IMR-90 (cell line): ENCODE results near the gene METTL2A. TPM values are rescaled to one million over a fixed set of nuclear protein-coding genes. Genes with fewer than 3 reads are reported as not detected.

Experiments
- ATAC-seq: fragments of 200-7000 bp; cut with Tn5 transposase; 2 replicates; pipeline ENCODE4 v1.9.1; 2020; ENCODE audit warnings: low read depth, mild to moderate bottlenecking, moderate library complexity
- BruUV-seq: library from RNA; stranded (reverse); fragments of 400-500 nt; replicated peaks from 2 replicates; lab custom pipeline; 2021; lab: Mats Ljungman, UMichigan
- CTCF ChIA-PET: fragments of 300-600 bp; formaldehyde crosslinking; extraction: SDS; loops from one replicate; lab custom pipeline; 2021; ENCODE audit warnings: antibody characterized with exemption; lab: Yijun Ruan, JAX
- POLR2A ChIA-PET: fragments of 300-600 bp; sonication (Branson Sonifier 250); formaldehyde crosslinking; loops from one replicate; lab custom pipeline; 2022; ENCODE audit warnings: antibody characterized with exemption; ENCODE audit not compliant: unreplicated experiment; lab: Charles Lee
- DNase-seq: peaks from one replicate; pipeline ENCODE4 v3.0.0; 2013
- H2AFZ ChIP-seq: replicated peaks from 2 replicates; pipeline ENCODE3; 2013; ENCODE audit warnings: low read length, mild to moderate bottlenecking; ENCODE audit not compliant: poor library complexity
- H2AK5ac ChIP-seq: 2 replicates; pipeline ENCODE4 v1.6.1; 2013; ENCODE audit warnings: low read depth, low read length, inconsistent platforms
- H2AK9ac ChIP-seq: replicated peaks from 2 replicates; pipeline ENCODE3; 2013; ENCODE audit warnings: mild to moderate bottlenecking, low read depth, low read length, moderate library complexity; ENCODE audit not compliant: poor library complexity
- H2BK120ac ChIP-seq: 2 replicates; pipeline ENCODE4 v1.6.1; 2013; ENCODE audit warnings: low read depth, low read length, inconsistent platforms
- H2BK15ac ChIP-seq: 3 replicates; pipeline ENCODE4 v1.6.1; 2013; ENCODE audit warnings: low read depth, low read length, inconsistent platforms
- H2BK20ac ChIP-seq: 2 replicates; pipeline ENCODE4 v1.6.1; 2013; ENCODE audit warnings: low read depth, mild to moderate bottlenecking, inconsistent platforms, low read length, moderate library complexity
- H2BK5ac ChIP-seq: 2 replicates; pipeline ENCODE4 v1.6.1; 2013; ENCODE audit warnings: mild to moderate bottlenecking, low read depth, low read length, inconsistent platforms; ENCODE audit not compliant: poor library complexity, severe bottlenecking
- H3K14ac ChIP-seq: replicated peaks from 2 replicates; pipeline ENCODE4 v1.6.1; 2013; ENCODE audit warnings: low read depth, low read length, inconsistent platforms
- H3K18ac ChIP-seq: 2 replicates; pipeline ENCODE4 v1.6.1; 2013; ENCODE audit warnings: low read depth, low read length, control low read depth
- H3K23ac ChIP-seq: 2 replicates; pipeline ENCODE4 v1.6.1; 2013; ENCODE audit warnings: low read depth, low read length, inconsistent platforms
- H3K27ac ChIP-seq: 2 replicates; pipeline ENCODE4 v1.5.1; 2013; ENCODE audit warnings: mild to moderate bottlenecking, control low read depth, low read length; ENCODE audit not compliant: insufficient read depth
- H3K27me3 ChIP-seq: 2 replicates; pipeline ENCODE4 v1.6.1; 2013; ENCODE audit warnings: low read length; ENCODE audit not compliant: control insufficient read depth, insufficient read depth
- H3K36me3 ChIP-seq: 2 replicates; pipeline ENCODE4 v1.6.1; 2013; ENCODE audit warnings: low read length, mixed read lengths; ENCODE audit not compliant: control insufficient read depth, insufficient read depth
- H3K4ac ChIP-seq: 2 replicates; pipeline ENCODE4 v1.6.1; 2013; ENCODE audit warnings: low read depth, low read length, inconsistent platforms
- H3K4me1 ChIP-seq: 2 replicates; pipeline ENCODE4 v1.6.1; 2013; ENCODE audit warnings: low read length, mixed read lengths; ENCODE audit not compliant: control insufficient read depth, insufficient read depth
- H3K4me2 ChIP-seq: 2 replicates; pipeline ENCODE4 v1.6.1; 2013; ENCODE audit warnings: low read depth, mild to moderate bottlenecking, control low read depth, low read length, moderate library complexity
- H3K4me3 ChIP-seq: 2 replicates; pipeline ENCODE4 v1.5.1; 2013; ENCODE audit warnings: low read depth, mild to moderate bottlenecking, control low read depth, low read length, moderate library complexity; ENCODE audit not compliant: insufficient read depth
- H3K56ac ChIP-seq: 2 replicates; pipeline ENCODE4 v1.6.1; 2013; ENCODE audit warnings: low read length, inconsistent platforms; ENCODE audit not compliant: insufficient read depth; ENCODE audit errors: extremely low read depth
- H3K79me1 ChIP-seq, 2 experiments: 2 replicates each; pipeline ENCODE4 v1.6.1; 2013; ENCODE audit warnings: low read length in 2 of 2, inconsistent platforms in 1 of 2, low read depth in 1 of 2
- H3K9ac ChIP-seq: 2 replicates; pipeline ENCODE4 v1.6.1; 2013; ENCODE audit warnings: low read depth, low read length, control low read depth
- H3K9me1 ChIP-seq: 2 replicates; pipeline ENCODE4 v1.6.1; 2013; ENCODE audit warnings: low read length, inconsistent platforms; ENCODE audit not compliant: insufficient read depth
- H3K9me3 ChIP-seq: 2 replicates; pipeline ENCODE4 v1.6.1; 2013; ENCODE audit warnings: low read length; ENCODE audit not compliant: control insufficient read depth, insufficient read depth
- H4K20me1 ChIP-seq: 2 replicates; pipeline ENCODE4 v1.6.1; 2013; ENCODE audit warnings: low read length, inconsistent platforms; ENCODE audit not compliant: insufficient read depth
- H4K5ac ChIP-seq: 2 replicates; pipeline ENCODE4 v1.6.1; 2013; ENCODE audit warnings: mild to moderate bottlenecking, low read depth, low read length, control low read depth
- H4K8ac ChIP-seq, 2 experiments: 2 replicates each; pipeline ENCODE4 v1.6.1; 2013; ENCODE audit warnings: low read depth in 2 of 2, low read length in 2 of 2, control low read depth in 1 of 2, inconsistent platforms in 1 of 2
- H4K91ac ChIP-seq: 2 replicates; pipeline ENCODE4 v1.6.1; 2013; ENCODE audit warnings: low read depth, low read length, inconsistent platforms; ENCODE audit not compliant: insufficient read depth
- BHLHE40 ChIP-seq: fragments of 150-350 bp; IDR thresholded peaks from 2 replicates; pipeline ENCODE4 v1.6.1; 2016; ENCODE audit warnings: mild to moderate bottlenecking, low read depth, low read length
- CEBPB ChIP-seq: IDR thresholded peaks from 2 replicates; pipeline ENCODE4 v1.6.1; 2012; ENCODE audit warnings: low read depth, low read length, improper control_type of control experiment
- CHD1 ChIP-seq: IDR thresholded peaks from 2 replicates; pipeline ENCODE4 v1.6.1; 2012; ENCODE audit warnings: low read depth, low read length, improper control_type of control experiment
- CTCF ChIP-seq: conservative IDR thresholded peaks from 2 replicates; pipeline ENCODE4 v1.5.1; 2012; ENCODE audit warnings: mild to moderate bottlenecking, low read depth, low read length, improper control_type of control experiment
- ELK1 ChIP-seq: fragments of 150-350 bp; IDR thresholded peaks from 2 replicates; pipeline ENCODE4 v1.6.1; 2016; ENCODE audit warnings: low read depth, mild to moderate bottlenecking, low read length, moderate library complexity, borderline replicate concordance
- FOS ChIP-seq: fragments of 150-350 bp; IDR thresholded peaks from 2 replicates; pipeline ENCODE4 v1.6.1; 2016; ENCODE audit warnings: low read depth, low read length
- MAFK ChIP-seq: IDR thresholded peaks from 2 replicates; pipeline ENCODE4 v1.6.1; 2012; ENCODE audit warnings: low read depth, low read length, improper control_type of control experiment
- MAZ ChIP-seq: IDR thresholded peaks from 2 replicates; pipeline ENCODE4 v1.6.1; 2012; ENCODE audit warnings: low read depth, mild to moderate bottlenecking, low read length, improper control_type of control experiment, moderate library complexity, borderline replicate concordance
- MXI1 ChIP-seq: IDR thresholded peaks from 2 replicates; pipeline ENCODE4 v1.6.1; 2012; ENCODE audit warnings: low read depth, mild to moderate bottlenecking, low read length, moderate library complexity, borderline replicate concordance
- NFE2L2 ChIP-seq: fragments of 150-350 bp; IDR thresholded peaks from 2 replicates; pipeline ENCODE4 v1.6.1; 2016; ENCODE audit warnings: low read depth, mild to moderate bottlenecking, low read length
- POLR2A ChIP-seq: IDR thresholded peaks from 2 replicates; pipeline ENCODE4 v1.6.1; 2012; ENCODE audit warnings: mild to moderate bottlenecking, low read depth, low read length
- RAD21 ChIP-seq: IDR thresholded peaks from 2 replicates; pipeline ENCODE4 v1.6.1; 2012; ENCODE audit warnings: low read length, improper control_type of control experiment
- RCOR1 ChIP-seq: IDR thresholded peaks from 2 replicates; pipeline ENCODE4 v1.6.1; 2012; ENCODE audit warnings: mild to moderate bottlenecking, low read length, improper control_type of control experiment; ENCODE audit not compliant: insufficient replicate concordance
- RFX5 ChIP-seq: IDR thresholded peaks from 2 replicates; pipeline ENCODE4 v1.8.0; 2012; ENCODE audit warnings: low read depth, mild to moderate bottlenecking, low read length, moderate library complexity
- SMC3 ChIP-seq: fragments of 150-350 bp; IDR thresholded peaks from 2 replicates; pipeline ENCODE4 v1.6.1; 2016; ENCODE audit warnings: low read depth, mild to moderate bottlenecking, antibody characterized with exemption, low read length, moderate library complexity
- USF2 ChIP-seq: fragments of 150-350 bp; IDR thresholded peaks from 2 replicates; pipeline ENCODE4 v1.6.1; 2017; ENCODE audit warnings: mild to moderate bottlenecking, antibody characterized with exemption, low read length, low read depth
- WGBS, 2 experiments: methylation state at CpG; one replicate each; pipeline versions ENCODE4 v1.1.5 to v1.1.7; 2013; ENCODE audit warnings: missing lambda C conversion rate in 2 of 2; ENCODE audit not compliant: insufficient read length in 1 of 2; ENCODE audit errors: extremely low coverage in 2 of 2; 5-methylcytosine and 5-hydroxymethylcytosine counted together
- dilution Hi-C: fragments of 300-500 bp; cut with HindIII; formaldehyde crosslinking; loops from one replicate; pipeline ENCODE4 v1.14.3; 2018; ENCODE audit warnings: low sequenced_read_pairs; ENCODE audit not compliant: unreplicated experiment
- in situ Hi-C: fragments of 300-500 bp; cut with MboI; formaldehyde crosslinking; loops from 3 replicates; pipeline ENCODE4 v1.14.3; 2019; ENCODE audit warnings: low sequenced_read_pairs, inconsistent platforms, mixed read lengths
- intact Hi-C: fragments of 100-400 bp; cut with micrococcal nuclease; formaldehyde crosslinking; loops from 2 replicates; pipeline ENCODE4 v1.10.0; 2022
- polyA plus RNA-seq, 3 experiments: library from polyadenylated mRNA; depleted of rRNA; stranded (reverse); fragments of >200 nt; gene quantifications; 2 replicates each; pipeline ENCODE4 v1.2.3, GENCODE V29; 2012; ENCODE audit warnings: low replicate concordance in 1 of 3
- total RNA-seq: library from RNA; depleted of rRNA; stranded (reverse); fragments of >200 nt; gene quantifications from 2 replicates; pipeline ENCODE4 v1.2.3, GENCODE V29; 2012

The METTL2A gene
- total and polyA plus RNA-seq, 2 of the 4 experiments (the other 2 are of a cell fraction): 12.0 to 24.6 TPM

- Histone ChIP-seq H3K9me1 (no peaks in the 10 kb centered on the region), H2BK5ac (no peak overlapping the region), H4K20me1 (no peaks in the 10 kb centered on the region), H3K18ac (no peak overlapping the region), H3K27ac (no peak overlapping the region), H3K79me1 (no peaks in the 10 kb centered on the region), H4K5ac (no peak overlapping the region), H3K56ac (no peak overlapping the region), H3K9ac (no peak overlapping the region), H4K91ac (no peak overlapping the region), H3K4ac (no peak overlapping the region), H3K4me2 (no peak overlapping the region), H2AK5ac (no peak overlapping the region), H2BK120ac (no peak overlapping the region), H3K23ac (no peak overlapping the region), H3K14ac (no peak overlapping the region), H3K9me3 (no peaks in the 10 kb centered on the region), H2AK9ac (no peak overlapping the region), H2AFZ (no peak overlapping the region), H4K8ac (no peak overlapping the region), H2BK20ac (no peak overlapping the region), H2BK15ac (no peak overlapping the region), H3K4me1 (no peaks in the 10 kb centered on the region), H3K4me3 (no peak overlapping the region), H3K27me3 (peaks cover 11% of the 10 kb centered on the region), H3K36me3 (no peaks in the 10 kb centered on the region)
- BruUV-seq: no TSS peak
- ATAC-seq: no peak
- in situ Hi-C loops: no loop called here
- no CpG with 5 or more reads among the region's 18 CpGs for WGBS, 2 experiments
- dilution Hi-C loops: no loop called here
- DNase-seq: no peak
- intact Hi-C loops: no loop called here
- CTCF ChIA-PET: no interaction called here
- POLR2A ChIA-PET: no interaction called here
- TF ChIP-seq FOS (no peak), SMC3 (no peak), CEBPB (no peak), POLR2A (no peak), ELK1 (no peak), RFX5 (no peak), RCOR1 (no peak), CHD1 (no peak), MAFK (no peak), RAD21 (no peak), CTCF (no peak), NFE2L2 (no peak), BHLHE40 (no peak), MXI1 (no peak), MAZ (no peak), USF2 (no peak)
These were observed 42.1 kb upstream of the METTL2A start for GRCh38 chr17:62381561-62381960.
